Neuronal stem cell (in vitro differentiated cells): ENCODE measurements around the gene FYN.
A peak's percentile ranks its signal among the peaks of the same experiment; 100 is the strongest.

Experiments
- DNase-seq: peaks from one replicate; pipeline ENCODE4 v3.0.0-alpha.2; 2013; ENCODE audit warnings: low spot score
- H2AFZ ChIP-seq: one replicate; pipeline ENCODE4 v1.6.1; 2013; ENCODE audit warnings: mild to moderate bottlenecking, low read length, inconsistent platforms
- H2AK5ac ChIP-seq: 2 replicates; pipeline ENCODE4 v1.6.1; 2013; ENCODE audit warnings: low read depth, mild to moderate bottlenecking, inconsistent platforms, low read length, moderate library complexity, mixed read lengths
- H2BK120ac ChIP-seq: 2 replicates; pipeline ENCODE4 v1.6.1; 2013; ENCODE audit warnings: low read depth, mild to moderate bottlenecking, inconsistent platforms, low read length, moderate library complexity, mixed read lengths
- H2BK12ac ChIP-seq: one replicate; pipeline ENCODE4 v1.6.1; 2013; ENCODE audit warnings: low read length, inconsistent platforms
- H2BK15ac ChIP-seq: 2 replicates; pipeline ENCODE4 v1.6.1; 2013; ENCODE audit warnings: mild to moderate bottlenecking, low read length, inconsistent platforms, mixed read lengths
- H2BK5ac ChIP-seq: one replicate; pipeline ENCODE4 v1.6.1; 2013; ENCODE audit warnings: inconsistent platforms, mild to moderate bottlenecking, low read length, moderate library complexity
- H3K14ac ChIP-seq: one replicate; pipeline ENCODE4 v1.6.1; 2013; ENCODE audit warnings: low read length, inconsistent platforms
- H3K18ac ChIP-seq: 2 replicates; pipeline ENCODE4 v1.6.1; 2013; ENCODE audit warnings: low read length, inconsistent platforms
- H3K23ac ChIP-seq: 2 replicates; pipeline ENCODE4 v1.6.1; 2013; ENCODE audit warnings: low read depth, mild to moderate bottlenecking, mixed read lengths, low read length, inconsistent platforms; ENCODE audit not compliant: poor library complexity
- H3K27ac ChIP-seq: replicated peaks from 3 replicates; pipeline ENCODE4 v1.5.1; 2013; ENCODE audit warnings: low read length, inconsistent platforms
- H3K27me3 ChIP-seq, 3 experiments: 2 replicates each; pipeline ENCODE4 v1.6.1; 2013; ENCODE audit warnings: low read length in 3 of 3, mild to moderate bottlenecking in 2 of 3, inconsistent platforms in 1 of 3, low read depth in 1 of 3, mixed read lengths in 1 of 3, moderate library complexity in 1 of 3; ENCODE audit not compliant: control insufficient read depth in 3 of 3, insufficient read depth in 3 of 3
- H3K36me3 ChIP-seq, 2 donors: replicated peaks in 1 of 2; 2 replicates each; pipeline ENCODE4 v1.6.1; 2013; ENCODE audit warnings: low read length in 2 of 2; ENCODE audit not compliant: control insufficient read depth in 2 of 2, insufficient read depth in 2 of 2
- H3K4ac ChIP-seq: 2 replicates; pipeline ENCODE4 v1.6.1; 2013; ENCODE audit warnings: inconsistent platforms, mild to moderate bottlenecking, low read length, moderate library complexity
- H3K4me1 ChIP-seq, 2 donors: 1 replicate in 1 of 2; 2 replicates in 1 of 2; pipeline ENCODE4 v1.6.1; 2013; ENCODE audit warnings: low read length in 2 of 2, low read depth in 1 of 2; ENCODE audit not compliant: control insufficient read depth in 2 of 2, insufficient read depth in 1 of 2
- H3K4me2 ChIP-seq: one replicate; pipeline ENCODE4 v1.6.1; 2013; ENCODE audit warnings: mild to moderate bottlenecking, low read length, inconsistent platforms; ENCODE audit not compliant: insufficient read depth, poor library complexity, severe bottlenecking
- H3K4me3 ChIP-seq, 2 donors: 2 replicates each; pipeline ENCODE4 v1.5.1; 2013; ENCODE audit warnings: low read length in 2 of 2, mild to moderate bottlenecking in 2 of 2, inconsistent platforms in 1 of 2, moderate library complexity in 1 of 2
- H3K79me1 ChIP-seq: one replicate; pipeline ENCODE4 v1.6.1; 2013; ENCODE audit warnings: low read depth, mild to moderate bottlenecking, inconsistent platforms, low read length, moderate library complexity
- H3K9ac ChIP-seq: one replicate; pipeline ENCODE4 v1.6.1; 2013; ENCODE audit warnings: mild to moderate bottlenecking, low read depth, low read length, inconsistent platforms; ENCODE audit not compliant: poor library complexity
- H3K9me3 ChIP-seq, 2 donors: replicated peaks in 1 of 2; 2 replicates each; pipeline versions ENCODE3 to v1.6.1; 2013; ENCODE audit warnings: low read length in 2 of 2, mild to moderate bottlenecking in 2 of 2, inconsistent platforms in 1 of 2, low read depth in 1 of 2, mixed read lengths in 1 of 2, moderate library complexity in 1 of 2; ENCODE audit not compliant: control insufficient read depth in 2 of 2, insufficient read depth in 1 of 2
- H4K8ac ChIP-seq: one replicate; pipeline ENCODE4 v1.6.1; 2013; ENCODE audit warnings: low read depth, mild to moderate bottlenecking, inconsistent platforms, low read length, moderate library complexity
- H4K91ac ChIP-seq: one replicate; pipeline ENCODE4 v1.6.1; 2013; ENCODE audit warnings: low read length, low read depth, mild to moderate bottlenecking, inconsistent platforms; ENCODE audit not compliant: poor library complexity
- WGBS, 2 donors: extraction: QIAGEN DNeasy Blood & Tissue Kit; methylation state at CpG; one replicate each; pipeline ENCODE4 v1.1.7; 2013; ENCODE audit warnings: missing lambda C conversion rate in 2 of 2, mixed read lengths in 1 of 2; ENCODE audit not compliant: insufficient read length in 2 of 2, insufficient replicate concordance in 1 of 2; ENCODE audit errors: extremely low coverage in 2 of 2; 5-methylcytosine and 5-hydroxymethylcytosine counted together

The FYN gene

GRCh38 chr6:111746983-111747382, 126.3 kb downstream of the FYN start:
- H2AK5ac ChIP-seq, result no peak overlapping the region
- no peak overlapping the region for H2AFZ ChIP-seq
- no peak overlapping the region for H2BK120ac ChIP-seq
- no peak overlapping the region for H3K4ac ChIP-seq
- H3K9ac ChIP-seq, result no peak overlapping the region
- no peak overlapping the region for H4K8ac ChIP-seq
- no peak overlapping the region for H4K91ac ChIP-seq
- H3K23ac ChIP-seq, result no peak overlapping the region
- no peak overlapping the region for H3K18ac ChIP-seq
- no peaks in the 10 kb centered on the region for H3K9me3 ChIP-seq
- no peak overlapping the region for H2BK15ac ChIP-seq
- H3K4me2 ChIP-seq, result no peak overlapping the region
- no peak overlapping the region for H3K27ac ChIP-seq
- H3K4me1 ChIP-seq, result peaks cover 29 to 45% of the 10 kb centered on the region in 2 donors
- no peak overlapping the region for H2BK5ac ChIP-seq
- DNase-seq, result no peak
- peaks cover 0 to 70% of the 10 kb centered on the region in 2 donors for H3K36me3 ChIP-seq
- H3K79me1 ChIP-seq, result no peaks in the 10 kb centered on the region
- H3K14ac ChIP-seq, result no peak overlapping the region
- no peaks in the 10 kb centered on the region for H3K27me3 ChIP-seq
- H2BK12ac ChIP-seq, result no peak overlapping the region
- no peak overlapping the region for H3K4me3 ChIP-seq

- H3K27me3 ChIP-seq, result no peaks in the 10 kb centered on the region
- no peak overlapping the region for H3K27ac ChIP-seq
- no peak overlapping the region for H4K91ac ChIP-seq
- no peak overlapping the region for H2BK12ac ChIP-seq
- H2AFZ ChIP-seq, result no peak overlapping the region
- no peak overlapping the region for H2BK15ac ChIP-seq
- H3K9ac ChIP-seq, result no peak overlapping the region
- H2BK120ac ChIP-seq, result no peak overlapping the region
- no peak overlapping the region for H2BK5ac ChIP-seq
- H2AK5ac ChIP-seq, result no peak overlapping the region
- no peaks in the 10 kb centered on the region for H3K9me3 ChIP-seq
- H3K4me1 ChIP-seq, result peaks cover 20 to 34% of the 10 kb centered on the region in 2 donors
- H3K4me2 ChIP-seq, result no peak overlapping the region
- no peak overlapping the region for H3K23ac ChIP-seq
- no peak overlapping the region for H3K4ac ChIP-seq
- H3K18ac ChIP-seq, result no peak overlapping the region
- no peak overlapping the region for H4K8ac ChIP-seq
- no CpG with 5 or more reads among the region's 1 CpG for WGBS, 2 donors
- no peak overlapping the region for H3K4me3 ChIP-seq
- H3K14ac ChIP-seq, result no peak overlapping the region
- DNase-seq, result no peak
- H3K79me1 ChIP-seq, result no peaks in the 10 kb centered on the region
- H3K36me3 ChIP-seq, result peaks cover 0 to 83% of the 10 kb centered on the region in 2 donors
These were observed 127.6 kb downstream of the FYN start for GRCh38 chr6:111745636-111746035.

DNA sequence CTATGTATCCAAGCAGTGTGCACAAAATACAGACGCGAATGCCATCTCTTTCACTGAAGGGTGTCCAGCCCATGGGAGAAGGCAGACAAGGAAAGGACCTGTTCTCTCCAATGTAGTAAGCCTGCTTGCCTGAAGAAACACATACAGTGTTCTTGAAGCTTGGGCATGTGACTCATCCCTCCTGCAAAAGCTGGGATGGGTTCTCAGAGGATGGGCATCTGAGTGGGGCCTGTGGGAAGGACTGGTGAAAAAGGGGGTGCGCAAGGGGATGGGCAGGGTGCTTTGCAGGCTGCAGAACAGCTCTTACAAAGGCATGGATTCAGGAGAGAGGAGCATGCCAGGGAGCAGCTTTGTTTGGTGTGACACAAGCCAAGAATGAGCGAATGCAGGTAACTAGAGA, 128.1 kb downstream of the FYN start:
- WGBS, 2 donors, result no CpG with 5 or more reads among the region's 4 CpGs

DNA sequence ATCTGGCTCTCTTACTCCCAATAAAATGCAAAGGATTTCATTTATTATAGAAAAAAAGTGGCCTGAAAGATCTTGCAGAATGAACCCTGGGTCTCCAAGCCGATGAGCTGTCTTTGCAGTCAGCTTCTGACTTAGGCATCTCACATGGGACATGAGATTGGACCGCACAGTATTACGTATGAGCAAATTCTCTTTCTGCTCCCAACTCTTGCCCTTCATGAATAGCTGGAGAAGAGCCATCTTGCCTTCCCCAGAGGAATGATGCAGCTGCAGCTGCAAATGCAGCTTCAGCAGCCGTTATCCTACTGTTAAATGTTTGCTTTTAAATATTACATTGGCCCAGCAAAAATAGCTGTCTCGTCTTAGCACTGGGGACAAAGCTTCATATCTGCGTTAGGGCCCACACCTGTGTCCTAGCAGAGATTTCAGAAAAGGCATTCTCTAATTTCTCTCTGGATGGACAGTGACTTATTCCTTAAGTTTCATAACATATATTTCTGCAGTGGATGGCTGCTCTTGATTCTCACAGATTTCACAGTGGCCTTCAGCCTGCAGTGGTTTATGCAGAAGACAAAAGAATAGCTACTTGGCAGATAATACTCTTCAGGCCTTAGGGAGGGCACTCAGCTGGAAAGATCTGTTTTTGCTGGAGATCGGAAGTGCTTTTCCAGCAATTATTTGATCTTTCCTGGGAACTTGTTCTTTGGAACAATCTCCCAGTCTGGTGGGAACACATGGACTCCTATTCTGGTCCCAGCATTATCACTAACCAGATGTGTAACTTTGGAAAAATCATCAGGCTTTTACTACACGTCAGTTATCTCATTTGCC, 129.2 kb downstream of the FYN start:
- no CpG with 5 or more reads among the region's 8 CpGs for WGBS, 2 donors
- Histone ChIP-seq H3K9ac (no peak overlapping the region), H2AFZ (no peak overlapping the region), H3K14ac (no peak overlapping the region), H2BK15ac (no peak overlapping the region), H2AK5ac (no peak overlapping the region), H3K4ac (no peak overlapping the region), H3K18ac (no peak overlapping the region), H4K91ac (no peak overlapping the region), H4K8ac (no peak overlapping the region), H3K27me3 (no peaks in the 10 kb centered on the region), H2BK12ac (no peak overlapping the region), H2BK5ac (no peak overlapping the region), H3K27ac (no peak overlapping the region), H3K4me1 (peaks cover 17 to 24% of the 10 kb centered on the region in 2 donors), H3K9me3 (no peaks in the 10 kb centered on the region), H3K36me3 (peaks cover 0 to 89% of the 10 kb centered on the region in 2 donors), H3K4me3 (no peak overlapping the region), H3K79me1 (no peaks in the 10 kb centered on the region), H3K4me2 (no peak overlapping the region), H2BK120ac (no peak overlapping the region), H3K23ac (no peak overlapping the region)
- DNase-seq, result no peak

More for the DNA sequence above, 128.1 kb downstream of the FYN start:
- Histone ChIP-seq H2BK12ac (no peak overlapping the region), H3K4me2 (no peak overlapping the region), H3K4ac (no peak overlapping the region), H4K8ac (no peak overlapping the region), H3K9ac (no peak overlapping the region), H2AK5ac (no peak overlapping the region), H2BK15ac (no peak overlapping the region), H2AFZ (no peak overlapping the region), H3K23ac (no peak overlapping the region), H2BK5ac (no peak overlapping the region), H3K4me1 (peaks cover 20 to 29% of the 10 kb centered on the region in 2 donors), H3K27me3 (no peaks in the 10 kb centered on the region), H3K14ac (no peak overlapping the region), H3K36me3 (peaks cover 0 to 88% of the 10 kb centered on the region in 2 donors), H3K79me1 (no peaks in the 10 kb centered on the region), H3K4me3 (no peak overlapping the region), H3K9me3 (no peaks in the 10 kb centered on the region), H4K91ac (no peak overlapping the region), H3K27ac (no peak overlapping the region), H2BK120ac (no peak overlapping the region), H3K18ac (peak overlapping the region; percentile 28)
- no peak for DNase-seq
